GM18499 (cell line): Measurements from ENCODE around the gene KDM7A.
"Not testable (repeated sequence)": the region's sequence is repeated elsewhere in the genome, so short reads cannot be mapped to it uniquely, and the experiment has no call there.

ENCODE experiments used
- ATAC-seq: cut with Tn5 transposase; IDR thresholded peaks from one replicate; pipeline ENCODE4 v1.9.1; 2021; ENCODE audit warnings: moderate number of reproducible peaks; ENCODE audit not compliant: insufficient read depth, unreplicated experiment

Gene KDM7A

DNA sequence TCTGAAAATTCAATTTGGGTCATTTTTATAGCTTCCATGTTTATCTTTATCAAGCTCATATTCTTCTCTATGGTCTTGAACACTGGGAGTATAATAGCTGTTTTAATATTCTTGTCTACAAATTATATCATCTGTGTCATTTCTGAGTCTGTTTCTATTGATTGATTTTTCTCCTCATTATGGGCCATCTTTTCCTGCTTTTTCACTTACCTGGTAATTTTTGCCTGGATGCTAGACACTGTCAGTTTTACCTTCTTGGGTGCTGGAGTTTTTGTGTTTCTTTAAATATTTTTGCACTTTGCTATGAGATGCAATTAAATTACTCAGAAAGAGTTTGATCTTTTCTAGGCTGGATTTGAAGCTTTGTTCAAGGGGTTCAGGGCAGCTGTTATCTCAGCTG, 26.8 kb upstream of the KDM7A start:
- no peak for ATAC-seq

DNA sequence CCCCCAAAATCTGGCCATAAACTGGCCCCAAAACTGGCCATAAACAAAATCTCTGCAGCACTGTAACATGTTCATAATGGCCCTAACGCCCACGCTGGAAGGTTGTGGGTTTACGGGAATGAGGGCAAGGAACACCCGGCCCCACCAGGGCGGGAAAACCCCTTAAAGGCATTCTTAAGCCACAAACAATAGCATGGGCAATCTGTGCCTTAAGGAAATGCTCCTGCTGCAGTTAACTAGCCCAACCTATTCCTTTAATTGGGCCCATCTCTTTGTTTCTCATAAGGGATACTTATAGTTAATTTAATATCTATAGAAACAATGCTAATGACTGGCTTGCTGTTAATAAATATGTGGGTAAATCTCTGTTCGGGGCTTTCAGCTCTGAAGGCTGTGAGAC, 26.2 kb upstream of the KDM7A start:
- not testable (repeated sequence) for ATAC-seq

DNA sequence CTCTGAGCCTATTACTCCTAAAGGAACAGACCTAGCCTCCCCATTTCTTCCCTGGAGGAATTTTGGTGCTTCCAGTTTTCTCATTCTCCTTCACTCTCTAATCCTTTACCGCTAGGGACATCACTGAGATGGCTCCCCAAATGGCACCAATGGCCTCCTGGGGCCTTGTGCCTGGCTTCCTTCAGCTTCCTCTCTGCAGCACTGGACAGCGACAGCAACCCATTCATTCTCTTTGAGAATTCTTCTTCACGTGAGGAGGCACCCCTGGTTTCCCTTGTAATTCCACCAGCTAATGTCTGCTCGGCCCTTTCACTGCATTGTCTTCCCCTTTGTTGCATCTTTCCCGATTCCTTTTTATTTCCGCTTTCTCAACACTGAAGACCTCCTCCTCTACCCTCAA, 24.6 kb upstream of the KDM7A start:
- ATAC-seq, result no peak

DNA sequence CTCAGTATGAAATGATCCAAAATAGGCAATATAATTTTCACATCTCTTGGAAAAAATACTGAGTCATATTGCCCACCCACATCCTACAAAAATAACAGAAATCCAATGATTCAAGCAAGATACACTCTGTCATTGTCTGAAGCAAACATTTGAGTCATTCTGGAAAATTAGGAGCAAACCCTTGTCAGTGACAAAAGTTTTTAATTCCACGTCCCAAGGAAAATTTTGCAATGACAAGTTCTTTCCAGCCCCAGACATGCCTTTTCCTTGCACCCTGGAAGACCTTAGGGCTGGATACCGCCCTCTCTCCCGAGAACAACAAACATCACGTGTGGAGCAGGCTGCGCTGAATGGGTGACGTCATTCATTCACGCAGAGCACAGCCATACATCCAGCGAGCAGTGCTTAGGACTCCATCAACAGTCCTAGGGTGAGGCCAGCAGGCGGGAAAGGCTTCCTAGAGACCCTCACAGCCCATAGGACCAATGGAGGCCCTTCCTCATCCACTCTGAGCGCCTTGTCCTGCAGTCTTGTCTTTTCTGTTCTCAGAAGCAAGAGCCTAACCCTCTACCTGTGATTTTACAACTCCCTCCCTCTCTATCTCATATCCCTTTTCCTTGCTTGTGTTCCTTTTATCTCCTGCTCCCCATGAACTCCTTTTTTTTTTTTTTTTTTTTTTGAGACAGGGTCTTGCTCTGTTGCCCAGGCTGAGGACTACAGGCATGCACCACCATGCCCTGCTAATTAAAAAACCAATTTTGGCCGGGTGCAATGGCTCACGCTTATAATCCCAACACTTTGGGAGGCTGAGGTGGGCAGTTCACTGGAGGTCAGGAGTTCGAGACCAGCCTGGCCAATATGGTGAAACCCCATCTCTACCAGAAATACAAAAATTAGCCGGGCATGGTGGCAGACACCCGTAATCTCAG, 23.5 kb upstream of the KDM7A start:
- ATAC-seq, result no peak

DNA sequence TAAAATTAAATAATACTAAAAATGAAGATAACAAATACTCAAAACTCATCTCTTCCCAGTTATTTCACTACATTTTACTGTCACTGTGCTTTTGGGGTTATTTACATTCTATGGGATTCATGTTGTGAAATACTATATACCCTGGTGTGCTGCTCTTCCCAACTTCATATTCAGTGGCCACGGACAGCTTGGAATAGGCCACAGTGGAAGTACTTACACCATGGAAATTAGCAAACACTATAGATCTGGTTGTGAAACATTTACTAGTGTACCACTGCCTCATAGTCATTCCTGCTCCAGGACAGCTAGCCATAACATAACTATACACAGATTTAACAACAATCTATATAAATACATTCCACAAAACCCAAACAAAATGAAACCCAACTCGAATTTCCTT, 21.2 kb upstream of the KDM7A start:
- no peak for ATAC-seq

DNA sequence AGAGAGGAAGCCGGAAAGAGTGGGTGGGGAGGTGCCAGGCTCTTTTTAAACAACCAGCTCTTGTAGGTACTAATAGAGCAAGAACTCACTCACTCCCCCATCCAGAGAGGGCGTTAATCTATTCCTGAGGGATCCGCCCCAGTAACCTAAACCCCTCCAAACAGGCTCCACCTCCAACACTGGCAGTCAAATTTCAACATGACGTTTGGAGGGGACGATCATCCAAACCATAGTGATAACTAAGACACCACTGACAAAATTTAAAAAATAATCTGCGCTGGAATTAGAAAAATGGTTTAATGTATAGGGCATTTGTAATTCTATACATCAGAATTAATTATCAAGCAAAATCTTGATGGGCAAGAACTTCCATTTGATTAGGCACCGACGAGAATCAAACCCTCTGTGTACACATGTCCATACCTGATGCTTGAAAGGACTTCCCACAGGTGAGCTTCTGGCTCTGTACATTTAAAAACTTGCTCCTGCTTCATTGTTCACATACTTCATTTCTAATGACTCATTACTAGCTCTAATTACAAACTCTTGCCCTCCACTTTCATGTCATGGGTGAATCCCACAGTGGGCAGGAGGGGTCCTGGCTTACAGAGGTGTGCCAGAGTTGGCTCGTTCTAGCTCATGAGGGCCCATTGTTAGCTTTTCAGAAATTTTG, 20.6 kb upstream of the KDM7A start:
- no peak for ATAC-seq

DNA sequence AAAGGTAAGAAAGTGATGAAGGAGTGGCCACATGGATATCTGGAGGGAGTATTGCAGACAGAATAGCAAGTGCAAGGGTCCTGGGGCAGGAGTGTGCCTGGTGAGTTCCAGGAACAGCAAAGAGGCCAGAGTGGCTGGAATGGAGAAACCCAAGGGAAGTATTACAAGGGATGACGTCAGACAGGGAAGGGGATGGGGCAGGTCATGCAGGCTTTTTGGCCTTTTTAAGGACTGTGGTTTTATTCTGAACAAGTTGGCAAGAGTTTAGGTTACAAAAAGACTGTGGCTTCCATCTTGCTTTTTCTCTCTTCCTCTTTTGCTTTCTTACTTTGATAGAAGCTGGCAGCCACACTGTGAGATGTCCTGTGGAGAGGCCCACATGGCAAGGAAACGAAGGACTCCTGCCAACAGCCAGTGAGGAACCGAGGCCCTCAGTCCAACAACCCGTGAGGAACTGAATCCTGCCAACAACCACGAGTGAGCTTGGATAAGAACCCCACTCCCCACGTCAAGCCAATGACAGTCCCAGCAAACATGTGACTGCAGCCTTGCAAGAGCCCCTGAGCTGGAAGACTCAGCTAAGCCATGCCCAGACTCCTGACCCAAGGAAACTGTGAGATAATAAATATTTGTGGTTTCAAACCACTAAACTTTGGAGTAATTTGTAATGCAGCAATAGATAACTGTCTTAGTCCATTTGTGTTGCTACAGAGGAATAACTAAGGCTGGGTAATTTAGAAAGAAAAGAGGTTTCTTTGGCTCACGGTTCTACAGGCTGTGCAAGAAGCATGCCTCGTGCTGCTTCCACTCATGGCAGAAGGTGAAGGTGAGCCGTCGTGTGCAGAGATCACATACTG, 19.8 kb upstream of the KDM7A start:
- no peak for ATAC-seq

DNA sequence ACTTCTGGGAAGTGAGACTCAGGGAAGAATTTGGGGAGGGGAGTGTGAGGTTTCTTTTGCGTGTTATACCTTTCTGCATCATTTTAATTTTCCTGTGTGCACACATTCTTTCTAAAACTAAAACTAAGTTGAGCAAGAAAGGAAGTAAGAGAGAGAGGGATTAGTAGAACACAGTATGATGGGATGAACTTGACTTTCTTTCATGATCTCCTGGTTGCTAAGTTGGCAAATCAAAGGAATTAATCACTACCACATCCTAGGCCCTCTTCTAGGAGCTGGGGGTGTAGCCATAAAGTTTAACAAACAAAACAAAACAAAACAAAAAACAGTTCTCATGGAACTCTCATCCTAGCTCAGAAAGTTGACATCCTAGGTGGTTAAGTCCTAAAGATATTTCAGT, 19.1 kb upstream of the KDM7A start:
- ATAC-seq, result no peak

DNA sequence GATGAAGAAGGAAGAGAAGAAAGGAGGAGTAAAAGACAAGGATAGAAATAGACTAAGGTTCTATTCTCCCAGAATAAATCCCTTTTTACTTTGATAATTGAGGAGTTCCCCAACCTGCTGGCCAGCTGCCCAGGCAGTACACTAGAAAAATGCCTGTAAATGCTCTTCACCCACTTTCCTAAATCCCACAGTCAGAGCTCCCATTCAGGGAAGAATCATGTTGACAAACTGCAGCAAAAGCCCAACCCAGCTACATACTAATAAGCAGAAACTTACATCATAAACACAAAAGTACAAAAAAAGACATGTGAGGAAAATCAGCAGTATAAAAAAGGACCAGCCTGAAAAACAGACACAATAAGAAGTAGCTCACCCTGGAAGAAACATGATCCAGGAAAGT, 15.8 kb upstream of the KDM7A start:
- no peak for ATAC-seq

DNA sequence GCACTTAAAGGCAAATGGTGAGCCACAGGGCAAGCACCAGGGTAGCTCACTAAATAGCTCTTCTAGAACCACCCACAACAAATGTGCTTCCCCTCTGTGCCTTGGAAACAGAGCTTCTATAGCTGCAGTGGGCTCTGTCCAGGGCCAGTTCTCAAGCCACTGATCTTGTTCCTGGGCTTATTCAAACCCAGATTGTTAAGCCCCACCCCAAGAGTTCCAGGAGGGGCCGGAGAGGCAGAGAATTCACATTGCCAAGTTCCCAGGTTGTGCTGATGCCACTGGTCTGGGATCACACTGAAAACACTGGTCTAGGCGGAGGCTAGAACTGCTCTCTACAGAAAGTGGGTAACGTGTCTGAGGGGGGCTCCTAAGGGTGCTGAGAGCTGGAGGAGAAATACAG, 15.4 kb upstream of the KDM7A start:
- ATAC-seq, result no peak

DNA sequence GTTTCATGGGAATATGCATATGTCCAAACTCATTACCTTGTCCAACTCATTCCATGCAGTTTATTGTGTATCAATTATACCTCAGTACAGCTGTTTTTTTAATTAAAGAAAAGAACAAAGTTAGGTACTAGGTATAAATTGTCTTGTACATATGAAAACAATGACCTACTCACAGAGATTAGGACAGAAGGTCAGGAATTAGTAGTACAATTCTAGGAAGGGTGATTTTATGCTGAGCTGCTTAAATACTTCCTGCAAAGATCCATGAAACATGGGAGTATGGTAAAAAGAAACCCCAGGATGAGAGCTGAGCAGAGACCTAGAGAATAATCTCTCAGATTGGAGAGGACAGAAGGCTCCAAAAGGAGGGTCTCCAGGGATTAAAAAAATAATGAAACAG, 13.8 kb upstream of the KDM7A start:
- ATAC-seq, result no peak

DNA sequence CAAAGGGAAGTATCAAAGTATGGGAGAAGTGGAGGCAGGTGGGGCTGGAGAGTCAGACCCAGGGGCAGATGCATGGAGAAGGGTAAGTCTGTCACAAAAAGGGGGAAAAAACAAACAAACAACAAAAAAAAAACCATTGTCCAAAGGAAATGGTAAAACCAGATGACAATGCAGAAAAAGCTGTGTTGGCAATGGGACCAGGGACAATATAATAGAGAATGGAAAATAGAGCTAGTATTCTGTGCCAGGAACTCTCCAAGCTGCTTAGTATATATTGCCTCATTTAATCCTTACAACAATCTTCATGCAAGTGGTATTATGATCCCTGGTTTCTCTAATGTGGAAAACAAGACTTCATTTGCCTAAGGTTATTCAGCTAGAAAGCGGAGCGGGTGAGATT, 13.1 kb upstream of the KDM7A start:
- no peak for ATAC-seq

DNA sequence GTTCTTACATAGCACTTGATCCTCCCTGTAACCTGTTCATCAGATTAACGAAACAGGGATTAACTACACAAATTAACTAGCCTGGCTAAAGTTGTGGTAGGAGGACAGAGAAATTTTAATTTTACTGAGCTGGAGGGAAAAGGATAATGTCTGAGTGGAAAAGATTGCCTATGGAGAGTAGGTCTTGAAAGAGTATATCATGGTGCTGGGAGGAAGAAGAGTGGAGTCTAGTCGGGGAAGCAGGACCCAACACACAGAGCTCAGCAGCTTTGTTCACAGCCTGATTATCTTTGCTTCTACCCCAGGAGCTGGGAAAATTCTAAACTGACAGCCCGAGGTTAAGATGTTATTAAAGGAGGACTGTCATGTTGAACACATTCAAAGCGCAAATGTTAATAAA, 6.1 kb upstream of the KDM7A start:
- no peak for ATAC-seq

DNA sequence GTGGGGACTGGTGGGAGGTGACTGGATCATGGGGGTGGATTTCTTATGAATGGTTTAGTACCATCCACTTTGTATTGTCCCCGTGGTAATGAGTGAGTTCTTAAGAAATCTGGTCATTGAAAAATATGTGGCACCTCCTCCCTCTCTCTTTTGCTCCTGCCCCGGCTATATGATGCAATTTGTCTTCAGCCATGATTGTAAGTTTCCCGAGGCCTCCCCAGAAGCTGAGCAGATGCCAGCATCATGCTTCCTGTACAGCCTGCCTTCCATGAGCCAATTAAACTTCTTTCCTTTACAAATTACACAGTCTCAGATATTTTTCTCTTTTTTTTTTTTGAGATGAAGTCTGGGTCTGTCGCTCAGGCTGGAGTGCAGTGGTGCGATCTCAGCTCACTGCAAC, 2.6 kb upstream of the KDM7A start:
- ATAC-seq, result no peak

DNA sequence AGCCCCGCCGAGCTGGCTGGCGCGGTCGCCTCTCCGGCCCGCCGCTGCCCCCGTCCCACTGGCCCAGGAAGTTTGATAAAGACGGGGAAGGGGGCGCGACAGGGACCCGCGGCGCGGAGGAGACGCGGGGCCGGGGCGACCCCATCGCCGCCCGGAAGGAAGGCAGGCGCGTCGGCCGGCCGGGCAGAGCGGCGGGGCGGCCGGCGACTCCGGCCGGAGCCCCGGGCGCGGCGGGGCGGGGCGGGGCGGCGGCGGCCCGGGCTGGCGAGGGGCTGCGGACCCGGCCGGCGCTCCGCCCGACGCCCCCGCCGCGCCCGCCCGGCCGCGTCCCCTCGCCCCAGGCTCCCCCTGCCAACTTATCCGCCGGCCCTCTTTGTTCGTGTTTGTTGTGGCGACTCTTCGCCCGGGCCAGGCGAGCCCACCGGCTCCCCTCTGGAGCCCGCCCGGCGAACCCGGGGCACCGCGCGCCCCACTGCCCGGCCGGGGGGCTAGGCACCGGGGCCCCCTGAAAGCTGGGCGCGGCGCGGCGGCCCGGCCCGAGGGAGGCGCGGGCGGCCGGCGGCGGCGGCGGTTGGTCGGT, 571 bp downstream of the KDM7A start:
- ATAC-seq, result no peak

DNA sequence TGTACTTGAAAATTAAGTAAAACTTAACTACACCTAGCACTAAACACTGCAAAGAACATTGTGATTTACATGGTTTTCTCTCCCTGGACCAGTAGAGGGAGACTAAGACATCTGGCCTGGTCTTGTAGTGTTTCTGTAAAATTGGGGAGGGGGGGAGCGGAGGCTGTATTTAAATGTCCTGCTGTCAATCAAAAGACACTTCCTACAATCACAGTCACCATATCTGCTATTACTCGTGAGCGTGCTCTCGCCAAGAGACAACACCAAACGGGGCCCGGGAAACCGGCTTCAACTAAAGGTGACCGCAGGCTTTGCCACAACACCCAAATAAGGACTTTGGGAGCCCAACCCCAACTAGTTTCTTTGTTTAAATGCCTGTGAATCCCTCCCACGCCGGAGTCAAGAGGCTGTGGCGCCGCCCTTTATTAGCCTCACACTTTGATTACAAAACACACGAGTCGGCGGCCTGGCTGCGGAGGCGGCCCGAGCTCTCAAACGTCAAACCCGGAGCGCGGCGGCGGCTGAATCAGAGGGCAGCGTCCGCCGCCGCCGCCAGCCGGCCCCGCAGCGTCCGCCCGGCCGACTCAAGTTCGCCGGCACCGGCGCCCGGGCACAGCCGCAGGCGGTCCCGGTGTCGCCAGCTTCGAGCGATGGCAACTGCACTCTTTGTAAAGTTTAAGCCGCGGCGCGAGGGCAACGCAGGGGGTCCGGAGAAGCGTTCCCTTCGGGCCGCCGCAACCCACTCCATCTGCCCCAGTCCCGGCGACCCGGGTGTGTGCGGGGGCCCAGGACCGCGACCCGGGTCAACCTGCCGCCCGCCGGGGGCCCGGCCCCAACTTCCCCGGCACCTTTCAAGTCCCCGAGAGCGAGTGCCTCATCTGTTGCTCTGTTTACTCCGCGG, 1.3 kb downstream of the KDM7A start:
- peak; percentile 55 for ATAC-seq

DNA sequence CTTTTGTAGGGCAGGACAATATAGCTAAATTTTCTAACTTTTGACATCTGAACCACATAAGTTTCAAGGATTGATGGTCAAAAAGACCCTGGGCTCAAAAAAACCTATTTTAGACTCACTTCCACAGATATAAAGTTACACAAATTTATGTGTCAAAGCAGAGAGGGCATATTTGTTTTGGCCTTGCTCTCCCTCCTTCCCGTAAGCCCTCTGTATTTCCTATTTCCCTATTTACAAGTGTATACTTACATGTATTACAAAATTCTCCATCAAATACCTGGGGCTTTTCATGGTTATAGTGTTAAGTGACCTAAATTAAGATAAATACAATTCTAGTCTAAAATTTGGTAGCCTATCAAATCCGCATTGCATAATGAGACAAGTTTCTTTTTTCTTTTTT, 2.6 kb downstream of the KDM7A start:
- ATAC-seq, result no peak

DNA sequence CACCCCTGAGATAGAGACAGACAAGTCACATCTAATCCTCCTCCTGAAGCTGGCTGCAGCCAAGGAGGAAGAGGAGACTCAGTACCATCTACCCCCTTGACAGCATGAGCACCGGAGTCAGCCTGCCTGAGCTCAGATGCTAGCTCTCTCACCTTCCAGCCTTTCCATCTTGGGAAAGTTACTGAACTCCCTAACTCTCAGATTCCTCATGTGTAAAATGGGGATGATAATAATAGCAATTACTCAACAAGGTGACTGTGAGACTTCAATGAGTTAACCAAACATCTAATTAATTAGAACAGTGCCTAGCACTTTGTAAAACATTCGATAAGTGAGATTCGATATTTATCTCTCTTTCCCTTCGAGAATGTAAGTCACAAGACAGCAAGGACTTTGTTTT, 6.4 kb downstream of the KDM7A start:
- no peak for ATAC-seq

DNA sequence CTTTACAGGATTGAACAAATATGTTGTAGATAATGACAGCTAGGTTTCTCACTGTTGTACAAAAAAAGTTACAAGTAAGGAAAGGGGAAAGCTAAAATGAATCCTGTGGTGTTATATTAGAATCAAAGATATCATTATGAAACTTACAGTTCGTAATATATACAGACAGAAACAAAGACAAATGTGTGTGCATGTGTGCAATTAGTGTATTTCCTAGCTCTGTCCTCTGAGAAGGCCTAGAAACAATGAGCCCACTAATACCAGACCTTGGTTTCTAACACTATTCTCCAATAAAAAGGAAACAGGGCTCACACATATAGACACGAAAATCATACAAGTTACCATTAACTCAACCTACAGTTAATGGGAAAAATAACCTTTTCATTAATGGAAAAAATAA, 8.0 kb downstream of the KDM7A start:
- no peak for ATAC-seq

DNA sequence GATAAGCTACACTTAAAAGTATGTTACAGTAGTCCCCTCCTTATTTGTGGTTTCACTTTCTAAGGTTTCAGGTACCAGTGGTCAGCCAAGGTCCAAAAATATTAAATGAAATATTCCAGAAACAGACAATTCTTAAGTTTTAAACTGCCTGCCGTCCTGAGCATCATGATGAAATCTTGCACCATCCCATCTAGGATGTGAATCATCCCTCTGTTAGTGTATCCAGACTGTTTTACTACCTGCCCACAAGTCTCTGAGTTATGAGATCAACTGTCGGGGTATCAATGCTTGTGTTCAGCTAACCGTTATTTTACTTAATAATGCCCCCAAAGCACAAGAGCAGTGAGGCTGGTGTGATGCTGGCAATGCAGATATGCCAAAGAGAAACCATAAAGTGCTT, 11.4 kb downstream of the KDM7A start:
- no peak for ATAC-seq
